Measurements from ENCODE around the gene IL10RB. TPM values are rescaled to one million over a fixed set of nuclear protein-coding genes. Genes with fewer than 3 reads are reported as not detected.

IL10RB gene
- total and polyA plus RNA-seq, 4 donors, result 19.6 to 29.9 (median 23.2) TPM

Other genes with a start within 250 kb of the IL10RB start
- 10 to 100 TPM; 42.2 to 44.0 TPM for gene OLIG2, start 240.4 kb upstream of the IL10RB start, total RNA-seq
- 100 to 1,000 TPM; 143 to 164 TPM for gene OLIG2, start 240.4 kb upstream of the IL10RB start, polyA plus RNA-seq (ENCODE audit: insufficient read length in 2 of 2)
- gene OLIG1, start 196.2 kb upstream of the IL10RB start, total RNA-seq, result 10 to 100 TPM; 27.5 to 32.3 TPM
- gene OLIG1, start 196.2 kb upstream of the IL10RB start, polyA plus RNA-seq (ENCODE audit: insufficient read length in 2 of 2), result 100 to 1,000 TPM; 320 to 405 TPM
- gene IFNAR2, start 36.4 kb upstream of the IL10RB start, total RNA-seq, result 10 to 100 TPM; 11.3 to 27.2 TPM
- 10 to 100 TPM; 27.1 to 29.5 TPM for gene IFNAR2, start 36.4 kb upstream of the IL10RB start, polyA plus RNA-seq (ENCODE audit: insufficient read length in 2 of 2)
- 10 to 100 TPM; 32.5 to 63.7 TPM for gene IFNAR1, start 58.6 kb downstream of the IL10RB start, total RNA-seq
- 10 to 100 TPM; 41.7 to 45.7 TPM for gene IFNAR1, start 58.6 kb downstream of the IL10RB start, polyA plus RNA-seq (ENCODE audit: insufficient read length in 2 of 2)
- gene IFNGR2, start 137.0 kb downstream of the IL10RB start, total RNA-seq, result 10 to 100 TPM; 67.1 to 67.2 TPM
- 10 to 100 TPM; 67.1 to 77.7 TPM for gene IFNGR2, start 137.0 kb downstream of the IL10RB start, polyA plus RNA-seq (ENCODE audit: insufficient read length in 2 of 2)
- 10 to 100 TPM; 43.7 to 75.2 TPM for gene TMEM50B, start 213.6 kb downstream of the IL10RB start, total RNA-seq
- 10 to 100 TPM; 61.4 to 80.9 TPM for gene TMEM50B, start 213.6 kb downstream of the IL10RB start, polyA plus RNA-seq (ENCODE audit: insufficient read length in 2 of 2)
- 1 to 10 TPM; 5.4 to 6.2 TPM for gene DNAJC28, start 225.3 kb downstream of the IL10RB start, total RNA-seq
- 1 to 10 TPM; 5.6 to 5.9 TPM for gene DNAJC28, start 225.3 kb downstream of the IL10RB start, polyA plus RNA-seq (ENCODE audit: insufficient read length in 2 of 2)

All from spinal cord (tissue), 4 donors.